ENCODE results near the gene TARBP2.

Gene TARBP2

GRCh38 chr12:53508534-53509170, 7.6 kb downstream of the TARBP2 start:
- no peak overlapping the region for H3K4me3 ChIP-seq (ENCODE audit: control insufficient read depth, low read depth, low read length)
- no peak for DNase-seq (ENCODE audit: low read depth)
- peak; percentile 92 for TF ChIP-seq CTCF (IDR thresholded peaks at IDR 0.05; ENCODE audit: control insufficient read depth, insufficient read depth, low read depth, low read length, missing control alignments)

GRCh38 chr12:53510181-53510812, 9.2 kb downstream of the TARBP2 start:
- no peak for DNase-seq (ENCODE audit: low read depth)
- no peak for TF ChIP-seq CTCF (IDR thresholded peaks at IDR 0.05; ENCODE audit: control insufficient read depth, insufficient read depth, low read depth, low read length, missing control alignments)
- no peak overlapping the region for H3K4me3 ChIP-seq (ENCODE audit: control insufficient read depth, low read depth, low read length)

DNA sequence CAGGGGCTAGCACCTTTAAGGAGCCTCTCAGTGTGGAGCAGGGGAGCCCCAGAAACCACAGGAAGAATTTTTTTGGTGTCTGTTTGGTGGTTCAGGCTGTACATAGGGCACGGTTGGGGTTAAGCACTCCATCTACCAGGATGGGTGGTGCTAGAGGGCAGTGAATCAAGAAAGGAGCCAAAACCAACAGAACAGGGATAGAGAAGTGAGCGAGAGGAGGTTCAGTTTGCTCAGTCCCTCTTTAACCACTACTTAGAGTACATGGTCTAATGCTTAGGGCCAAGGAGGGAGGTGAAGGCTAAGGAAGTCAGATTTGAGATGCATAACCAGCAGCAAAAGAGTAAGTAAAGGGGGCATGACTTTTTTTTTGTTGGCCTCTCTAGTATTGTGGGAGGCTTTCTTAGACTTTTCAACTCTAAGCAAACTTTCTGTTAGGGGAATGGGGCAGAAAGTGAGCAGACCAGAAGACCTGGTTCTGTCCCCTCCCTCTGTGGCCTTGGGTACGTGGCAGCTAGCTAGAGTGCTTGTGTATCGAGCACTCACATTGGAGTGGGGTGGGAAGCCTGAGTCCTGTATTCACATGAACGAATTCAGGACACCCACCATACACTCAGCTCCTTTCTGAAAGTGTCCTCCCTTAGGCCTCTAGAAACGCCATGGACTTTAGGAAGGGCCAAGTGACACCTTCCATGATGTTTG, 12.8 kb downstream of the TARBP2 start:
- TF ChIP-seq CTCF (IDR thresholded peaks at IDR 0.05; ENCODE audit: control insufficient read depth, insufficient read depth, low read depth, low read length, missing control alignments), result no peak
- H3K4me3 ChIP-seq (ENCODE audit: control insufficient read depth, low read depth, low read length), result no peak overlapping the region
- no peak for DNase-seq (ENCODE audit: low read depth)

DNA sequence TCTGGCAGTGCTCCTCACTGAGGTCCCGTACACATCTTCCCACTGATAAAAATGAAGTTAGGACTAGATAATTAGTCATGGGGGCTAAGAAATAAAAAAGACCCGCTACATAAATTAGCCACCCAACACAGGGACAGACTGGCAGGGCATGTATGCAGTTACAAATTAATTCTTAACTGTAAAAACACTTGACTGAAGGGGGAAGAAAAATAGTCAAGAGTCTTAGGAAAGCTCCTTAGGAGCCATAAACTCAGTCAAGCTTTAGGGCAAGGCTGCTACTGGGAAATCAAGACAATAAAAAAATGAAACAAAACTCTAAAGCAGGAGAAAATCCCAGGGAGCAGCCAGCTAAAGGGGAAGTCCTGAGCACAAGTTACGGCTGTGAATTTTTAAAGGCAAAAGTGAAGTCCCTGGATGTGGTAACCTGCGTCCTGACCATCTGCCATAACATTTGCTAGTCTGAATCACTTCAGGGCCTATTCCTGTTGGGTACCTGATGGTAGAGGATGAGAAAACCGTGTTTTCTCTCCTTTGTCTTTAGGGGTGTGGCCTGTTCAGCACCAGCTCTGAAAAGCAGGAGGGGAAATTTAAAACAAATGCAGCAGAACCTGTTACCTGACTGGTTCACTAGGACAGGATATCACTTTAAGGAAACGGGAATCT, 13.7 kb downstream of the TARBP2 start:
- H3K4me3 ChIP-seq (ENCODE audit: control insufficient read depth, low read depth, low read length), result no peak overlapping the region
- no peak for DNase-seq (ENCODE audit: low read depth)
- TF ChIP-seq CTCF (IDR thresholded peaks at IDR 0.05; ENCODE audit: control insufficient read depth, insufficient read depth, low read depth, low read length, missing control alignments), result no peak

DNA sequence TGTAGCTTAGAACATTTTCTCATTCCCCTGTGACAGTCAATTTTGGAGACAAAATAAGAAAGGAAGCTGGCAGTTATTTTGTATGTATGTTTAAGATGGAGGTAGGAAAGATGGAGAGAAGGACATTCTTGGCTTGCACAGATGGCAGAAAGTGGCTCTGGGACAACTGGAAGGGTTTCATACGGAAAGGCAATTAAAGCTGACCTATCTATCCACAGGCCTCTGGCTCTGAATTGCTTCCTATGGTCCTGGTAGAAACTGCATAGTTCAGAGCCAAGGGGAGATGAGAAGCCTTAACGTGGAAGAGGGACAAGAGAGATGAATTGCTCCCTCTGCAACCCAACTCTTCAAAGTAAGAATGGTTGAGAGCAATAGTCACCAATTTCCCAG, 14.2 kb downstream of the TARBP2 start:
- DNase-seq (ENCODE audit: low read depth), result no peak
- H3K4me3 ChIP-seq (ENCODE audit: control insufficient read depth, low read depth, low read length), result no peak overlapping the region
- no peak for TF ChIP-seq CTCF (IDR thresholded peaks at IDR 0.05; ENCODE audit: control insufficient read depth, insufficient read depth, low read depth, low read length, missing control alignments)

DNA sequence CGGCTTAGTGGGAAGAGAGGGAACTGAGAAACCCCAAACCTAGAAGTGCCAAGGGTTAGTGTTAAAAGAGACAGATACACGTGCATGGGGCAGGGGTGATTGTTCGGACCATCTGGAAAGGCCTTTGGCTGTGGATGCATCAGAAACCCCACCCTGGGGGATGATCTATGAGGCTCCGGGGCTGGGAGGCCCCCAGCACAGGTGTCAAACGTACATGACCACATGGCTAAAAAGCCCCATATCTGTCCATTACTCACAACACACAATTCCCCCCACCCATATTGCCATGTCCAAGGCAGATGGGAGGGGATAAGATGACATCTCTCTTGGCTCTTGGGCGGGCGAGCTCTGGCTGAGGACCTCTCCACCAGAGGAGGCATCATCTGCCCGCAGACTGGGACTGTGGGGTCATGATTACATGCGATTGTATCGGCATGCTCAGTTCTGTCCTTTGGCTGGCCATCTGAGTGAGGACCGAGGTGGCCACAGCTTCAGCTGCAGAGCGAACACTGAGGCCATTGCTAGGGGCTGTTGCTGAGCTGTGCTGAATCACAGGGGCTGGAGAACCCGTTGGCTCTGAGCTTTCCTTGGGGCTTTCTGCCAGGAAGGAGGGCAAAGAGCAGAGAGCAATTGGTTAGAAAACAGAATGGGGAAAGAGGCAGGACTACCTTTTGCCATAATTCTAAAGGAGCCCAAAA, 15.8 kb downstream of the TARBP2 start:
- H3K4me3 ChIP-seq (ENCODE audit: control insufficient read depth, low read depth, low read length), result no peak overlapping the region
- no peak for TF ChIP-seq CTCF (IDR thresholded peaks at IDR 0.05; ENCODE audit: control insufficient read depth, insufficient read depth, low read depth, low read length, missing control alignments)

More for the DNA sequence above, 15.8 kb downstream of the TARBP2 start:
- DNase-seq (ENCODE audit: low read depth), result no peak
